Panc1 (cell line): ENCODE data around the gene LIME1. TPM values are rescaled to one million over a fixed set of nuclear protein-coding genes. Genes with fewer than 3 reads are reported as not detected.

Source experiments
- ATAC-seq: fragments of 200-7000 bp; cut with Tn5 transposase; 2 replicates; pipeline ENCODE4 v1.9.1; 2020; ENCODE audit warnings: mild to moderate bottlenecking, moderate library complexity
- BruUV-seq: library from RNA; stranded (reverse); fragments of 400-500 nt; replicated peaks from 2 replicates; lab custom pipeline; 2021; lab: Mats Ljungman, UMichigan
- CTCF ChIA-PET: fragments of 300-600 bp; sonication (Branson Sonifier 250); formaldehyde crosslinking; loops from one replicate; lab custom pipeline; 2022; ENCODE audit warnings: antibody characterized with exemption; lab: Charles Lee
- POLR2A ChIA-PET: fragments of 300-600 bp; sonication (Branson Sonifier 250); formaldehyde crosslinking; loops from one replicate; lab custom pipeline; 2022; ENCODE audit warnings: antibody characterized with exemption; lab: Charles Lee
- DNase-seq: peaks from one replicate; pipeline ENCODE4 v3.0.0-alpha.2; 2010; ENCODE audit warnings: low read depth, low spot score
- H3K27ac ChIP-seq: 2 replicates; pipeline ENCODE4 v1.5.1; 2011; ENCODE audit warnings: mild to moderate bottlenecking, low read length, inconsistent platforms
- H3K27me3 ChIP-seq: fragments of 200-500 bp; sonication (Bioruptor generic); 2 replicates; pipeline ENCODE4 v1.6.0; 2014; ENCODE audit warnings: low read length, inconsistent platforms; ENCODE audit not compliant: control insufficient read depth, insufficient read depth
- H3K36me3 ChIP-seq: fragments of 200-500 bp; sonication (Bioruptor generic); 2 replicates; pipeline ENCODE4 v1.5.1; 2014; ENCODE audit warnings: inconsistent platforms, mild to moderate bottlenecking, low read length, moderate library complexity; ENCODE audit not compliant: control insufficient read depth, insufficient read depth
- H3K4me1 ChIP-seq: 2 replicates; pipeline ENCODE4 v1.5.1; 2011; ENCODE audit warnings: inconsistent platforms, mild to moderate bottlenecking, low read length, moderate library complexity; ENCODE audit not compliant: control insufficient read depth, insufficient read depth
- H3K4me3 ChIP-seq, 2 experiments: 2 replicates each; pipeline ENCODE4 v1.5.1; 2011 to 2012; ENCODE audit warnings: low read depth in 2 of 2, low read length in 2 of 2, mild to moderate bottlenecking in 2 of 2, inconsistent platforms in 1 of 2, moderate library complexity in 1 of 2
- H3K9me3 ChIP-seq: fragments of 200-500 bp; sonication (Bioruptor generic); 2 replicates; pipeline ENCODE4 v1.5.1; 2014; ENCODE audit warnings: low read depth, mild to moderate bottlenecking, inconsistent platforms, low read length, moderate library complexity; ENCODE audit not compliant: control insufficient read depth, insufficient read depth
- CTCF ChIP-seq: fragments of 450-650 bp; IDR thresholded peaks from 2 replicates; pipeline ENCODE4 v1.5.1; 2017; ENCODE audit warnings: mild to moderate bottlenecking
- POLR2AphosphoS5 ChIP-seq: IDR thresholded peaks from 2 replicates; pipeline ENCODE4 v1.6.1; 2012; ENCODE audit warnings: mild to moderate bottlenecking, low read depth, low read length, moderate library complexity
- REST ChIP-seq, 2 experiments: IDR thresholded peaks; 2 replicates each; pipeline ENCODE4 v1.6.1; 2011 to 2012; ENCODE audit warnings: low read depth in 2 of 2, control low read depth in 1 of 2, low read length in 1 of 2, mild to moderate bottlenecking in 1 of 2, moderate library complexity in 1 of 2; ENCODE audit not compliant: insufficient read depth in 1 of 2
- SIN3A ChIP-seq: IDR thresholded peaks from 2 replicates; pipeline ENCODE4 v1.6.1; 2012; ENCODE audit warnings: low read depth, mild to moderate bottlenecking, low read length, moderate library complexity, borderline replicate concordance; ENCODE audit not compliant: insufficient read depth
- TCF7L2 ChIP-seq: IDR thresholded peaks from 2 replicates; pipeline ENCODE4 v1.6.1; 2011; ENCODE audit warnings: mild to moderate bottlenecking, low read depth, low read length, inconsistent platforms
- in situ Hi-C: cut with HindIII; loops from 2 replicates; pipeline ENCODE4 v1.10.0; 2016; ENCODE audit warnings: low sequenced_read_pairs, low pct_unique_long_range_greater_than_20kb
- intact Hi-C: fragments of 100-400 bp; cut with micrococcal nuclease; formaldehyde crosslinking; loops from one replicate; pipeline ENCODE4 v1.10.0; 2022; ENCODE audit not compliant: unreplicated experiment
- total RNA-seq: library from RNA; stranded (reverse); gene quantifications from one replicate; pipeline ENCODE4 v1.2.1, GENCODE V29; 2021; ENCODE audit not compliant: unreplicated experiment

Gene LIME1
- total RNA-seq, 1 experiment from 2014 or later, result 15.2 TPM

- Histone ChIP-seq H3K36me3 (no peaks in the 10 kb centered on the region), H3K27me3 (no peaks in the 10 kb centered on the region), H3K4me1 (no peaks in the 10 kb centered on the region), H3K27ac (no peak overlapping the region), H3K9me3 (no peaks in the 10 kb centered on the region), H3K4me3 (no peak overlapping the region)
- ATAC-seq (no peak), DNase-seq (no peak)
- no TSS peak for BruUV-seq
- intact Hi-C loops (no loop called here), in situ Hi-C loops (no loop called here)
- TF ChIP-seq CTCF (no peak), REST (IDR thresholded peaks at IDR 0.05; ENCODE audit: insufficient read depth in 1 of 2, low read depth in 2 of 2, low read length in 1 of 2) (no peak), TCF7L2 (no peak), SIN3A (no peak), POLR2AphosphoS5 (no peak)
- CTCF ChIA-PET, result no interaction called here
- POLR2A ChIA-PET, result no interaction called here
These were observed 31.0 kb downstream of the LIME1 start for GRCh38 chr20:63767456-63767855.

GRCh38 chr20:63767886-63768285 is 31.4 kb downstream of the LIME1 start:
- TF ChIP-seq TCF7L2, result no peak
- TF ChIP-seq SIN3A, result no peak
- TF ChIP-seq POLR2AphosphoS5, result no peak
- TF ChIP-seq REST (IDR thresholded peaks at IDR 0.05; ENCODE audit: insufficient read depth in 1 of 2, low read depth in 2 of 2, low read length in 1 of 2), result no peak
- TF ChIP-seq CTCF, result no peak
- BruUV-seq, result no TSS peak
- Histone ChIP-seq H3K36me3 (no peaks in the 10 kb centered on the region), H3K4me3 (no peak overlapping the region), H3K27me3 (no peaks in the 10 kb centered on the region), H3K4me1 (peaks cover 2% of the 10 kb centered on the region; the same call in 1 of the 2 replicates), H3K9me3 (no peaks in the 10 kb centered on the region), H3K27ac (no peak overlapping the region)
- in situ Hi-C loops (no loop called here), intact Hi-C loops (no loop called here)
- CTCF ChIA-PET, result no interaction called here
- DNase-seq (no peak), ATAC-seq (no peak)
- POLR2A ChIA-PET, result no interaction called here
